ENCODE measurements around the gene PPME1.
A peak's percentile ranks its signal among the peaks of the same experiment; 100 is the strongest.

Gene PPME1

DNA sequence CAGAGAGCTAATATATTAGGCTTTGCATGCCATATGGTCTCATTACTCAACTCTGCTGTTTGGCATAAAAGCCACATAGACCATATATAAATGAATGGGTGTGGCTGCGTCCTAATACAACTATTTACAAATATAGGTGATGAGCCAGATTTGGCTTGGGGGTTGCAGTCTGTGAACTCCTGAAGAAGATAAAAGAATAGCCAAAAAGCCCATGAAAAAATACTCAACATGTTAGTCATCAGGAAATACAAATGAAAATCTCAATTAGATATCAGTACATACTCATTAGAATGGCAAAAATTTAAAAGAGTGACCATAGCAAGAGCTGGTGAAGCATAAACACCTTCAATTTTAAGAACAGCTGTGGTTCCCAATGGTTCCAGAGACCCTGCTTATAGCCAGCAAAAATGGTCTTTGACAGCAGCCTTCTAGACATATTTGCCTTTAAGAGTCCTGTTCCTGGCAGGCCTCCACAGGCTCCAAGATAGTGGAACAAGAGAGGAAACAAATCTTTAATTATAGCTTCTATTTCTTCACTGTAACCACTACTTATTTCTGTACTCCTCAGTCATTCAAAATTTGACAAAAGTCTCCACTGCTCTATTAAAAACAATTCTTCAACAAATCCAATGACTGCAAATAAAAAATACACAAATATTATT, 16.3 kb upstream of the PPME1 start:
- Histone ChIP-seq H3K4me1 (ENCODE audit: control insufficient read depth, insufficient read depth, low read length, poor library complexity, severe bottlenecking) (no peaks in the 10 kb centered on the region), H3K27ac (ENCODE audit: insufficient read depth, low read length, poor library complexity, severe bottlenecking) (no peak overlapping the region), H3K9me3 (ENCODE audit: control insufficient read depth, low read length) (no peaks in the 10 kb centered on the region), H3K27me3 (replicated peaks; ENCODE audit: control insufficient read depth, insufficient read depth, low read length, poor library complexity, severe bottlenecking) (no peaks in the 10 kb centered on the region), H3K4me3 (ENCODE audit: insufficient read depth, low read depth, low read length, poor library complexity, severe bottlenecking) (no peak overlapping the region), H3K36me3 (ENCODE audit: control insufficient read depth, insufficient read depth, low read length) (no peaks in the 10 kb centered on the region)
- no peak for DNase-seq

DNA sequence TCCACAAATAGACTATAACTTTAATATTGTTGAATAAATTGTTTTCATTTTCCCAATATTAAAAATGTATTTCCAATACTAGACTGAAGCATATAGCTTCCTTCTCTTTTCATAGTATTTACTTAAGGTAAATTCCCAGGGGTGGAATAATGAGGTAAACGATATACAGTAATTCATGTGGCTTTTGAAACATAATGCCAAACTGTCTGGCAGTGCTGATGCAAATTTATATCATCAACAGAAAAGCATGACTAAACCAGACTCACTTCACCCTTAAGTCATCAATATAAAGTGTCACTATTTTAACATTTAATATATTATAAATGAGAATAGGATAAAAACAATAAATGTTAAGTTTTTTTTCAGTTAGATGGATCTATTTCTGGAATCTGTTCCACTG, 13.9 kb upstream of the PPME1 start:
- Histone ChIP-seq H3K4me1 (ENCODE audit: control insufficient read depth, insufficient read depth, low read length, poor library complexity, severe bottlenecking) (no peaks in the 10 kb centered on the region), H3K9me3 (ENCODE audit: control insufficient read depth, low read length) (no peaks in the 10 kb centered on the region), H3K4me3 (ENCODE audit: insufficient read depth, low read depth, low read length, poor library complexity, severe bottlenecking) (no peak overlapping the region), H3K27me3 (replicated peaks; ENCODE audit: control insufficient read depth, insufficient read depth, low read length, poor library complexity, severe bottlenecking) (no peaks in the 10 kb centered on the region), H3K36me3 (ENCODE audit: control insufficient read depth, insufficient read depth, low read length) (no peaks in the 10 kb centered on the region), H3K27ac (ENCODE audit: insufficient read depth, low read length, poor library complexity, severe bottlenecking) (no peak overlapping the region)
- no peak for DNase-seq

DNA sequence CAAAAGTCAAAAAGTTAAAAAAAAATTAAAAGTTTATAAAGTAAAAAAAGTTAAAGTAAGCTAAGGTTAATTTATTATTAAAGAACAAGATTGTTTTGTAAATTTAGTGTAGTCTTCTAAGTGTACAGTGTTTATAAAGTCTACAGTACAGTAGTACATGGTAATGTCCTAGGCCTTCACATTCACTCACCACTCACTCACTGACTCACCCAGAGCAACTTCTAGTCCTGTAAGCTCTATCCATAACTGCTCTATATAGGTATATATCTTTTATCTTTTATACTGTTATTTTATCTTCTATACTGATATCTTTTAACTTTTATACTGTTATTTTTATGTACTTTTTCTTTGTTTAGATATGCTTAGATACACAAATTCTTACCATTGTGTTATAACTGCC, 11.4 kb upstream of the PPME1 start:
- no peaks in the 10 kb centered on the region for H3K4me1 ChIP-seq (ENCODE audit: control insufficient read depth, insufficient read depth, low read length, poor library complexity, severe bottlenecking)
- no peak for DNase-seq
- H3K36me3 ChIP-seq (ENCODE audit: control insufficient read depth, insufficient read depth, low read length), result peaks cover 8% of the 10 kb centered on the region
- no peak overlapping the region for H3K4me3 ChIP-seq (ENCODE audit: insufficient read depth, low read depth, low read length, poor library complexity, severe bottlenecking)
- no peak overlapping the region for H3K27ac ChIP-seq (ENCODE audit: insufficient read depth, low read length, poor library complexity, severe bottlenecking)
- H3K27me3 ChIP-seq (replicated peaks; ENCODE audit: control insufficient read depth, insufficient read depth, low read length, poor library complexity, severe bottlenecking), result no peaks in the 10 kb centered on the region
- H3K9me3 ChIP-seq (ENCODE audit: control insufficient read depth, low read length), result no peaks in the 10 kb centered on the region

DNA sequence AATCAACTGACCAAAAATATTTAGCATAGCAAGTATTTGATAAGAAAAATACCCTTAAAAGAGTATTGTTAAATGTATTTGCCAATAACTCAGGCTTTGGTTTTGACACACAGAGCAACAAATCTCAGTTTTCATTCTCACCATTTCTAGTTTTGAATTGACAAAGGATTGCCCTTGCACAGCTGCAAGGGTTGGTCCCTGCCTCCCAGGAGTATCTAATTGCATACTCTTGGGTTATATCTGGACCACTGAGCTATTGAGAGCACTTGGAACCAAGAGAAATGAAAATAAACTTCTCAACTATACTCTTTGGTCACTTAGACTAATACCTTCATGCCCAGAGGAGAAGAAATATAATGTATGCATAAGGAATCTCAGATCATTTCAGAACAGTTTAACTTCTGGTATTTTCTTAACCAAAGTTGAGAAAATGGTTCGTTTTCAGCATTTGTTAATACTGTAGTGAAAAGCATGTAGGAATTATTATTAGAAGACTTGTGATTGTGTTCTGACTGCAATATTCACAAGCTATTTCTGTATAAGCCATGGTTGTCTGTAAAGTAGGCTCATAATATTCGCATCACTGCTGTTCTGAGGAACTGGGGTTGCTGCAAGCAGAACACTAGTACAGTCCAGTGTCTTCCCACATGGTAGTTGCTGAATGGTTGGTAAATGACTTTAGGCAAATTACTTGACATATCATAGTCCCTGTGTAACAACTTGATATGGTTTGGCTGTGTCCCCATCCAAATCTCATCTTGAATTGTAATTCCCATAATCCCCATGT, 8.2 kb upstream of the PPME1 start:
- H3K4me1 ChIP-seq (ENCODE audit: control insufficient read depth, insufficient read depth, low read length, poor library complexity, severe bottlenecking), result no peaks in the 10 kb centered on the region
- no peaks in the 10 kb centered on the region for H3K27me3 ChIP-seq (replicated peaks; ENCODE audit: control insufficient read depth, insufficient read depth, low read length, poor library complexity, severe bottlenecking)
- no peak for DNase-seq
- H3K27ac ChIP-seq (ENCODE audit: insufficient read depth, low read length, poor library complexity, severe bottlenecking), result no peak overlapping the region
- H3K4me3 ChIP-seq (ENCODE audit: insufficient read depth, low read depth, low read length, poor library complexity, severe bottlenecking), result no peak overlapping the region
- H3K9me3 ChIP-seq (ENCODE audit: control insufficient read depth, low read length), result no peaks in the 10 kb centered on the region
- H3K36me3 ChIP-seq (ENCODE audit: control insufficient read depth, insufficient read depth, low read length), result peaks cover 27% of the 10 kb centered on the region

DNA sequence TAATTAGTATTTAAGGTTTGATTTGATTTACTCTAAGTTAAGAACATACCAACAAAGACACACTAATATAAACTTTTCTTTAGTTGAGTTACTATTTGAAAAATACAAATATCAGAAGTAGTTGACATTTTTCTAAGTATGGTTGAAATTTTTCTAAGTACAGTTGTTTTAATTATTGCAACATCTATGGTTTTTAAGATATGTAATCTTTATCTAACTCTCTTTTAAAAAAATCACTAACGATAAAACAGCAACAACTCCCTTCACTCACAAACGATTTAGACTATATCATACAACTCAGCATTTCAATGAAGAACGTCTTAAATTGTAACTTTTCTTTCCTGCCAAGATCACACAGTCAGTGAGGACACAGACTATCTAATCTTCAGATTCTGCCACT, 2.3 kb upstream of the PPME1 start:
- no peak overlapping the region for H3K27ac ChIP-seq (ENCODE audit: insufficient read depth, low read length, poor library complexity, severe bottlenecking)
- H3K4me3 ChIP-seq (ENCODE audit: insufficient read depth, low read depth, low read length, poor library complexity, severe bottlenecking), result no peak overlapping the region
- H3K4me1 ChIP-seq (ENCODE audit: control insufficient read depth, insufficient read depth, low read length, poor library complexity, severe bottlenecking), result peaks cover 20% of the 10 kb centered on the region
- peaks cover 27% of the 10 kb centered on the region for H3K36me3 ChIP-seq (ENCODE audit: control insufficient read depth, insufficient read depth, low read length)
- H3K9me3 ChIP-seq (ENCODE audit: control insufficient read depth, low read length), result no peaks in the 10 kb centered on the region
- H3K27me3 ChIP-seq (replicated peaks; ENCODE audit: control insufficient read depth, insufficient read depth, low read length, poor library complexity, severe bottlenecking), result no peaks in the 10 kb centered on the region
- no peak for DNase-seq

DNA sequence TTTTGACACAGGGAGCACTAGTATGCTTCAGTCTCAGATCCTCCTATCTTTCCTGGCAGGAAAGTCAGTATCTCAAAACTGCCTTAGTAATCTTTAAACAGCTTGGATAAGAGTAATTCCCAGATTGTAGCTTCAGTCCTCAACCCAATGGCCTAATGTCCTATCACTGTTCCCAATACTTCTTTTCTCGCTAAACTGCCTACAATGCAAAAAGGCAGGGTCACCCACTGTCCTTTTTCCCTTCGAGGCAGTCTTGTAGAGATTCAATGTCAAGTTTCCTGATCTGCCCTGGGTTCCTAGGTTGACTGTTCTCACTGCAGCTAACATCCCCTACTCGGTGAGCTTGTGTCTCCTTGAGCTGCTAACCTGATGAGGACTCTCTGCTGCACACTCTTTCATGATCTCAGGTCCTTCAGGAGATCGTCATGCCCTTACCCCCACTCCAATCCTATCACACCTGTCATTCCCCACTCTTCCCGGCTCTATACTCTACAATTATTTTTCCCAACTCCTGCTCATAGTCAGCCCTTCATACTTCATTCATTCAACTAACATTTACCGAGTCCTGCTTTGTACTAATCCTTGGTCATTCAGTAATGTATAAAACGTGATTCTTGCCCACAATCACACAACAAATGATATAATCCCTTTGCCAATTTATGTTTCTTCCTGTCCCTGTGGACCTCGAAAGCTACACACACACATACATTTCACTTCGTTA, 1.2 kb upstream of the PPME1 start:
- Histone ChIP-seq H3K9me3 (ENCODE audit: control insufficient read depth, low read length) (no peaks in the 10 kb centered on the region), H3K36me3 (ENCODE audit: control insufficient read depth, insufficient read depth, low read length) (peaks cover 22% of the 10 kb centered on the region)

DNA sequence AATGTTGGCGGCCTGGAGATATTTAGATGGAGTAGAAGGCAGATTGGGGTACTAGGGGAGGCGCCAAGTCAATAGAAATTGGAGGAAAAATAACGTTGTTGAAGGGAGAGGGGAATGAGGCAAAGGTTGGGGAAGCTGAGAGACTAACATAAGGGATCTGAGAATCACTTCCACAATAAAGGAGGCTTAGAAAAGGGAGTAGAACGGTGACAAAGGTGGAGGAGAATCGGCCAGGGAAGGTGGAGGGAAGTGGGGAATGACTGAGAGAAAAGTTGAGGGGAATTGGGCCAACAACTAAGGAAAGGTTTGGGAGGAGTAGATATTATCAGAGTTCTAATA, 510 bp downstream of the PPME1 start:
- H3K27me3 ChIP-seq (replicated peaks; ENCODE audit: control insufficient read depth, insufficient read depth, low read length, poor library complexity, severe bottlenecking), result no peaks in the 10 kb centered on the region
- no peaks in the 10 kb centered on the region for H3K9me3 ChIP-seq (ENCODE audit: control insufficient read depth, low read length)
- H3K27ac ChIP-seq (ENCODE audit: insufficient read depth, low read length, poor library complexity, severe bottlenecking), result peak overlapping the region; percentile 73
- H3K36me3 ChIP-seq (ENCODE audit: control insufficient read depth, insufficient read depth, low read length), result peaks cover 17% of the 10 kb centered on the region
- H3K4me1 ChIP-seq (ENCODE audit: control insufficient read depth, insufficient read depth, low read length, poor library complexity, severe bottlenecking), result peaks cover 20% of the 10 kb centered on the region
- peak overlapping the region; percentile 74 for H3K4me3 ChIP-seq (ENCODE audit: insufficient read depth, low read depth, low read length, poor library complexity, severe bottlenecking)
- no peak for DNase-seq

More for the DNA sequence above, 1.2 kb upstream of the PPME1 start:
- H3K27me3 ChIP-seq (replicated peaks; ENCODE audit: control insufficient read depth, insufficient read depth, low read length, poor library complexity, severe bottlenecking), result no peaks in the 10 kb centered on the region
- H3K4me1 ChIP-seq (ENCODE audit: control insufficient read depth, insufficient read depth, low read length, poor library complexity, severe bottlenecking), result peaks cover 20% of the 10 kb centered on the region
- no peak for DNase-seq
- H3K4me3 ChIP-seq (ENCODE audit: insufficient read depth, low read depth, low read length, poor library complexity, severe bottlenecking), result peak overlapping the region; percentile 74
- H3K27ac ChIP-seq (ENCODE audit: insufficient read depth, low read length, poor library complexity, severe bottlenecking), result no peak overlapping the region

DNA sequence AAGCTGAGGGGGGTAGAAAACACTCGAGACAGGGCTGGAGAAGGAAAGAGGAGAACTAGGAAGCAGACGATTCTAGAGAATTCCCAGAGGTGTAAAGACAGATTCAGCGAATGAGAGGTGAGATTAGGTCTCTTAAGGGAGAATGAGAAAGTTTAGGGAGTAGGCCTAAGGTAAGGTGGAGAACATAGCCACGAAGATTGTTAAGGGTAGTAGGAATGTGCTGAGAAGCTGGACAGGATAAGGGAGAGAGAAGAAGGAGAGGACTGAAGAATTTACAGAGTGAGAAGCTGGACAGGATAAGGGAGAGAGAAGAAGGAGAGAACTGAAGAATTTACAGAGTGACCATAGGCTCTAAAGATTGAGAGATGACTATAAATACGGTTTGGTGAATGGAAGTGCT, 908 bp downstream of the PPME1 start:
- DNase-seq, result no peak
- H3K4me3 ChIP-seq (ENCODE audit: insufficient read depth, low read depth, low read length, poor library complexity, severe bottlenecking), result peak overlapping the region; percentile 74

DNA sequence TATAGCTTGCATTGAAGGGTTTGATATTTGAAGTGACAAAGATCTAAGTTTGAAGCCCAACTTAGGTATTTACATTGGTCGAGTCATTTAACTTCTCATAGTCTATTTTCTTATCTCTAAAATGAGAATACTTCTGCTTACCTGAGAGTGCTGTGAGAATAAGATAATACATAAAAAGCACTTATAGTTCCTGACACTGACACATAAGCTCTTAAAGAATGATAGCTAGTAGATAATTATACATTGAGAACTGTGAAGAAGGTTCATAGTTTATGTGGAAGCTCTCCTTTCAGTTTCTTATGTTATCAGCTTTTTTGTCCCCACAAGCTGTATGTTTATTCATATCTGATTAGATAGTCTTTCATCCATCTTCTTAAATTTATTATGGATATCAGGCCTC, 4.8 kb downstream of the PPME1 start:
- Histone ChIP-seq H3K36me3 (ENCODE audit: control insufficient read depth, insufficient read depth, low read length) (no peaks in the 10 kb centered on the region), H3K27me3 (replicated peaks; ENCODE audit: control insufficient read depth, insufficient read depth, low read length, poor library complexity, severe bottlenecking) (no peaks in the 10 kb centered on the region), H3K27ac (ENCODE audit: insufficient read depth, low read length, poor library complexity, severe bottlenecking) (no peak overlapping the region), H3K4me1 (ENCODE audit: control insufficient read depth, insufficient read depth, low read length, poor library complexity, severe bottlenecking) (peaks cover 13% of the 10 kb centered on the region), H3K4me3 (ENCODE audit: insufficient read depth, low read depth, low read length, poor library complexity, severe bottlenecking) (no peak overlapping the region), H3K9me3 (ENCODE audit: control insufficient read depth, low read length) (no peaks in the 10 kb centered on the region)
- no peak for DNase-seq

More for the DNA sequence above, 908 bp downstream of the PPME1 start:
- Histone ChIP-seq H3K4me1 (ENCODE audit: control insufficient read depth, insufficient read depth, low read length, poor library complexity, severe bottlenecking) (peaks cover 20% of the 10 kb centered on the region), H3K27me3 (replicated peaks; ENCODE audit: control insufficient read depth, insufficient read depth, low read length, poor library complexity, severe bottlenecking) (no peaks in the 10 kb centered on the region), H3K27ac (ENCODE audit: insufficient read depth, low read length, poor library complexity, severe bottlenecking) (peak overlapping the region; percentile 73), H3K9me3 (ENCODE audit: control insufficient read depth, low read length) (no peaks in the 10 kb centered on the region), H3K36me3 (ENCODE audit: control insufficient read depth, insufficient read depth, low read length) (peaks cover 13% of the 10 kb centered on the region)

Data from effector memory CD4-positive, alpha-beta T cell (primary cell).